HepG2 (cell line): ENCODE data around the gene PSMB10. TPM values are rescaled to one million over a fixed set of nuclear protein-coding genes. Genes with fewer than 3 reads are reported as not detected.

ENCODE experiments used
- CC2D1A ChIP-seq: sonication (generic); formaldehyde crosslinking; IDR thresholded peaks from 2 replicates; pipeline ENCODE4 v1.8.1; 2023; ENCODE audit warnings: mild to moderate bottlenecking, missing genetic modification reagents
- HINFP ChIP-seq: sonication (generic); formaldehyde crosslinking; IDR thresholded peaks from 2 replicates; pipeline ENCODE4 v1.4.0; 2020; ENCODE audit warnings: low read depth, mild to moderate bottlenecking, missing genetic modification reagents
- NAIF1 ChIP-seq: sonication (generic); formaldehyde crosslinking; IDR thresholded peaks from 2 replicates; pipeline ENCODE4 v1.5.0; 2020; ENCODE audit warnings: mild to moderate bottlenecking, missing genetic modification reagents, borderline replicate concordance
- NFIB ChIP-seq: sonication (generic); formaldehyde crosslinking; IDR thresholded peaks from 2 replicates; pipeline ENCODE4 v1.9.0; 2021; ENCODE audit warnings: missing genetic modification reagents, mild to moderate bottlenecking, borderline replicate concordance
- PITX1 ChIP-seq: sonication (generic); formaldehyde crosslinking; IDR thresholded peaks from 2 replicates; pipeline ENCODE4 v1.5.1; 2020; ENCODE audit warnings: mild to moderate bottlenecking, missing genetic modification reagents
- PLRG1 ChIP-seq: fragments of 450-650 bp; conservative IDR thresholded peaks from 2 replicates; pipeline ENCODE4 v1.6.1; 2016
- POLR2AphosphoS5 ChIP-seq: IDR thresholded peaks from 2 replicates; pipeline ENCODE4 v1.6.1; 2012; ENCODE audit warnings: low read depth, low read length
- RBM22 ChIP-seq: fragments of 200-400 bp; formaldehyde crosslinking; optimal IDR thresholded peaks from 2 replicates; pipeline ENCODE3; 2017; ENCODE audit warnings: mild to moderate bottlenecking, low read length, moderate library complexity
- SETDB1 ChIP-seq: sonication (generic); formaldehyde crosslinking; IDR thresholded peaks from 2 replicates; pipeline ENCODE4 v1.5.1; 2020; ENCODE audit warnings: missing genetic modification reagents, mild to moderate bottlenecking, borderline replicate concordance
- SRSF9 ChIP-seq: fragments of 200-400 bp; formaldehyde crosslinking; IDR thresholded peaks from 2 replicates; pipeline ENCODE4 v1.6.1; 2018; ENCODE audit warnings: borderline replicate concordance, mild to moderate bottlenecking, low read depth, low read length; ENCODE audit not compliant: insufficient read depth, poor library complexity, severe bottlenecking
- TFDP1 ChIP-seq: IDR thresholded peaks from 2 replicates; pipeline ENCODE4 v1.6.1; 2016; ENCODE audit warnings: missing compliant biosample characterization, missing genetic modification reagents, borderline replicate concordance
- ZMYM3 ChIP-seq: sonication (generic); formaldehyde crosslinking; IDR thresholded peaks from 2 replicates; pipeline ENCODE4 v1.5.1; 2020; ENCODE audit warnings: mild to moderate bottlenecking, missing genetic modification reagents
- ZNF121 ChIP-seq: sonication (generic); formaldehyde crosslinking; IDR thresholded peaks from 2 replicates; pipeline ENCODE4 v1.5.0; 2020; ENCODE audit warnings: mild to moderate bottlenecking, missing genetic modification reagents
- ZNF160 ChIP-seq: sonication (generic); formaldehyde crosslinking; IDR thresholded peaks from 2 replicates; pipeline ENCODE4 v1.8.0; 2022; ENCODE audit warnings: mild to moderate bottlenecking, inconsistent platforms, missing genetic modification reagents
- ZNF362 ChIP-seq: sonication (generic); formaldehyde crosslinking; IDR thresholded peaks from 2 replicates; pipeline ENCODE4 v1.4.0; 2020; ENCODE audit warnings: missing genetic modification reagents, mild to moderate bottlenecking, borderline replicate concordance
- ZNF549 ChIP-seq: sonication (generic); formaldehyde crosslinking; IDR thresholded peaks from 2 replicates; pipeline ENCODE4 v1.5.0; 2020; ENCODE audit warnings: missing genetic modification reagents
- ZNF703 ChIP-seq: sonication (generic); formaldehyde crosslinking; IDR thresholded peaks from 2 replicates; pipeline ENCODE4 v1.5.1; 2020; ENCODE audit warnings: missing genetic modification reagents, mild to moderate bottlenecking, moderate library complexity, borderline replicate concordance
- ZNF713 ChIP-seq: sonication (generic); formaldehyde crosslinking; IDR thresholded peaks from 2 replicates; pipeline ENCODE4 v1.4.0; 2020; ENCODE audit warnings: mild to moderate bottlenecking, missing genetic modification reagents
- ZSCAN5A ChIP-seq: sonication (generic); formaldehyde crosslinking; IDR thresholded peaks from 2 replicates; pipeline ENCODE4 v1.8.0; 2022; ENCODE audit warnings: mild to moderate bottlenecking, missing genetic modification reagents, borderline replicate concordance
- polyA plus RNA-seq, 8 experiments: library from polyadenylated mRNA; depleted of rRNA in 3 of 8; stranded (reverse) in 7 of 8; unstranded in 1 of 8; fragments of >200 nt; fragmentation: Illumina TruSeq in 4 of 8; extraction: Trizol in 4 of 8; gene quantifications; 2 replicates each; pipeline versions ENCODE4 v1.2.1 to v1.2.3, GENCODE V29; 2011 to 2016; ENCODE audit warnings: low read depth in 4 of 8, missing spikeins in 1 of 8, mixed read lengths in 1 of 8; ENCODE audit not compliant: insufficient read depth in 1 of 8
- total RNA-seq, 5 experiments: library from RNA; depleted of rRNA; stranded (reverse); fragments of >200 nt; fragmentation: Illumina TruSeq; extraction: Trizol; gene quantifications; 2 replicates each; pipeline ENCODE4 v1.2.3, GENCODE V29; 2016; ENCODE audit warnings: low read depth in 1 of 5

PSMB10 gene
- total and polyA plus RNA-seq, 2 of the 13 experiments (the other 11 are each of a cell fraction or from before 2014, with no cell fraction given): 12.7 to 65.9 TPM

- TF ChIP-seq ZNF160: no peak
- TF ChIP-seq NAIF1 (CRISPR knock-in tag): peak; percentile 90; the same call in 1 of the 2 replicates
- no peak for TF ChIP-seq ZNF362 (CRISPR knock-in tag)
- TF ChIP-seq ZNF121 (CRISPR knock-in tag): peak; percentile 99
- peak; percentile 93; the same call in 1 of the 2 replicates for TF ChIP-seq ZSCAN5A (CRISPR knock-in tag)
- peak; percentile 58; the same call in 1 of the 2 replicates for TF ChIP-seq ZNF703
- no peak for TF ChIP-seq ZNF549
- 0 out of 2 replicates have a peak, but pooled peaks have one; percentile 50 for TF ChIP-seq ZNF713 (CRISPR knock-in tag)
- TF ChIP-seq SRSF9: no peak
- TF ChIP-seq POLR2AphosphoS5: peak; percentile 69
- no peak for TF ChIP-seq SETDB1 (CRISPR knock-in tag)
- peak; percentile 100 for TF ChIP-seq ZMYM3
- peak; percentile 42; the same call in 1 of the 2 replicates for TF ChIP-seq HINFP
- no peak for TF ChIP-seq NFIB (CRISPR knock-in tag)
- TF ChIP-seq TFDP1: peak; percentile 94
- peak; percentile 65; the same call in 1 of the 2 replicates for TF ChIP-seq PITX1 (CRISPR knock-in tag)
- no peak for TF ChIP-seq PLRG1
- peak; percentile 86; the same call in 1 of the 2 replicates for TF ChIP-seq CC2D1A (CRISPR knock-in tag)
- no peak for TF ChIP-seq RBM22
Observed at GRCh38 chr16:67968400-67969253, 32.0 kb upstream of the PSMB10 start, which contains the start of gene SLC12A4 (continued).
